Hair follicular keratinocyte (primary cell): Measurements from ENCODE around the gene FKTN. TPM values are rescaled to one million over a fixed set of nuclear protein-coding genes. Genes with fewer than 3 reads are reported as not detected.

Source experiments
- total RNA-seq: library from RNA; depleted of rRNA; stranded (reverse); fragments of >200 nt; gene quantifications from 2 replicates; pipeline ENCODE4 v1.2.3, GENCODE V29; 2015

Gene FKTN
- total RNA-seq = 9.9 and 31.1 TPM in 2 replicates

GRCh38 chr9:105557804-105558610 lies at the start of gene FKTN:
TSS of gene FKTN (plus strand) at chr9:105558131. CDS start at chr9:105575033, 16,902 bp downstream.

GRCh38 chr9:105662184-105663104 lies 104.5 kb downstream of the FKTN start, which contains the start of gene TAL2:
TSS of gene TAL2 (plus strand) at chr9:105662457. CDS start at chr9:105662497, 40 bp downstream.

Other genes with a start within 250 kb of the FKTN start
- 1.3 and 2.5 TPM in 2 replicates for gene FSD1L, start 110.1 kb upstream of the FKTN start, total RNA-seq
- gene TAL2, start 104.3 kb downstream of the FKTN start, total RNA-seq = not detected in 2 replicates
- gene TMEM38B, start 136.4 kb downstream of the FKTN start, total RNA-seq = 8.5 and 10.1 TPM in 2 replicates